HepG2 (cell line): ENCODE measurements around the gene COASY. TPM values are rescaled to one million over a fixed set of nuclear protein-coding genes. Genes with fewer than 3 reads are reported as not detected.
A peak's percentile ranks its signal among the peaks of the same experiment; 100 is the strongest.

Experiments used
- AHDC1 ChIP-seq: sonication (generic); formaldehyde crosslinking; IDR thresholded peaks from 2 replicates; pipeline ENCODE4 v1.5.1; 2020; ENCODE audit warnings: mild to moderate bottlenecking, missing genetic modification reagents, borderline replicate concordance
- GRHL1 ChIP-seq: sonication (generic); formaldehyde crosslinking; conservative IDR thresholded peaks from 2 replicates; pipeline ENCODE4 v1.8.0; 2022; ENCODE audit warnings: missing genetic modification reagents
- HDAC2 ChIP-seq: sonication (generic); formaldehyde crosslinking; IDR thresholded peaks from 2 replicates; pipeline ENCODE4 v1.4.0; 2020; ENCODE audit warnings: missing genetic modification reagents
- HNF1A ChIP-seq, 2 experiments: sonication (generic) in 1 of 2; formaldehyde crosslinking in 1 of 2; IDR thresholded peaks; 2 replicates each; pipeline versions ENCODE4 v1.4.0 to v1.6.1; 2016 to 2020; ENCODE audit warnings: borderline replicate concordance in 1 of 2, low read depth in 1 of 2, mild to moderate bottlenecking in 1 of 2, missing genetic modification reagents in 1 of 2
- MAFG ChIP-seq: sonication (generic); formaldehyde crosslinking; IDR thresholded peaks from 2 replicates; pipeline ENCODE4 v1.5.1; 2020; ENCODE audit warnings: mild to moderate bottlenecking, missing genetic modification reagents
- PITX1 ChIP-seq: sonication (generic); formaldehyde crosslinking; IDR thresholded peaks from 2 replicates; pipeline ENCODE4 v1.5.1; 2020; ENCODE audit warnings: mild to moderate bottlenecking, missing genetic modification reagents
- TBP ChIP-seq: sonication (generic); formaldehyde crosslinking; IDR thresholded peaks from 2 replicates; pipeline ENCODE4 v1.5.0; 2020; ENCODE audit warnings: missing genetic modification reagents
- ZBTB42 ChIP-seq: sonication (generic); formaldehyde crosslinking; IDR thresholded peaks from 2 replicates; pipeline ENCODE4 v1.5.0; 2020; ENCODE audit warnings: mild to moderate bottlenecking, missing genetic modification reagents
- ZNF770 ChIP-seq: sonication (generic); formaldehyde crosslinking; IDR thresholded peaks from 2 replicates; pipeline ENCODE4 v1.5.0; 2020; ENCODE audit warnings: mild to moderate bottlenecking, missing genetic modification reagents
- ZNF83 ChIP-seq: sonication (generic); formaldehyde crosslinking; IDR thresholded peaks from 2 replicates; pipeline ENCODE4 v1.4.0; 2020; ENCODE audit warnings: missing genetic modification reagents, mild to moderate bottlenecking, borderline replicate concordance
- polyA plus RNA-seq, 8 experiments: library from polyadenylated mRNA; depleted of rRNA in 3 of 8; stranded (reverse) in 7 of 8; unstranded in 1 of 8; fragments of >200 nt; fragmentation: Illumina TruSeq in 4 of 8; extraction: Trizol in 4 of 8; gene quantifications; 2 replicates each; pipeline versions ENCODE4 v1.2.1 to v1.2.3, GENCODE V29; 2011 to 2016; ENCODE audit warnings: low read depth in 4 of 8, missing spikeins in 1 of 8, mixed read lengths in 1 of 8; ENCODE audit not compliant: insufficient read depth in 1 of 8
- total RNA-seq, 5 experiments: library from RNA; depleted of rRNA; stranded (reverse); fragments of >200 nt; fragmentation: Illumina TruSeq; extraction: Trizol; gene quantifications; 2 replicates each; pipeline ENCODE4 v1.2.3, GENCODE V29; 2016; ENCODE audit warnings: low read depth in 1 of 5

COASY gene
- total and polyA plus RNA-seq, 2 of the 13 experiments (the other 11 are each of a cell fraction or from before 2014, with no cell fraction given) = 90.7 to 125 TPM

- TF ChIP-seq AHDC1 (CRISPR knock-in tag) (peak; percentile 31; the same call in 1 of the 2 replicates), MAFG (no peak), TBP (no peak), ZNF770 (CRISPR knock-in tag) (no peak), ZBTB42 (CRISPR knock-in tag) (no peak), GRHL1 (CRISPR knock-in tag) (no peak), ZNF83 (no peak), HDAC2 (CRISPR knock-in tag) (no peak), PITX1 (CRISPR knock-in tag) (no peak), HNF1A (IDR thresholded peaks at IDR 0.05; ENCODE audit: low read depth) (no peak), HNF1A (CRISPR knock-in tag; IDR thresholded peaks at IDR 0.05; ENCODE audit: borderline replicate concordance) (no peak)
These were observed 46.6 kb downstream of the COASY start (continued) for GRCh38 chr17:42608305-42609181.
